ENCODE measurements around the gene FAM118B.

Gene FAM118B

DNA sequence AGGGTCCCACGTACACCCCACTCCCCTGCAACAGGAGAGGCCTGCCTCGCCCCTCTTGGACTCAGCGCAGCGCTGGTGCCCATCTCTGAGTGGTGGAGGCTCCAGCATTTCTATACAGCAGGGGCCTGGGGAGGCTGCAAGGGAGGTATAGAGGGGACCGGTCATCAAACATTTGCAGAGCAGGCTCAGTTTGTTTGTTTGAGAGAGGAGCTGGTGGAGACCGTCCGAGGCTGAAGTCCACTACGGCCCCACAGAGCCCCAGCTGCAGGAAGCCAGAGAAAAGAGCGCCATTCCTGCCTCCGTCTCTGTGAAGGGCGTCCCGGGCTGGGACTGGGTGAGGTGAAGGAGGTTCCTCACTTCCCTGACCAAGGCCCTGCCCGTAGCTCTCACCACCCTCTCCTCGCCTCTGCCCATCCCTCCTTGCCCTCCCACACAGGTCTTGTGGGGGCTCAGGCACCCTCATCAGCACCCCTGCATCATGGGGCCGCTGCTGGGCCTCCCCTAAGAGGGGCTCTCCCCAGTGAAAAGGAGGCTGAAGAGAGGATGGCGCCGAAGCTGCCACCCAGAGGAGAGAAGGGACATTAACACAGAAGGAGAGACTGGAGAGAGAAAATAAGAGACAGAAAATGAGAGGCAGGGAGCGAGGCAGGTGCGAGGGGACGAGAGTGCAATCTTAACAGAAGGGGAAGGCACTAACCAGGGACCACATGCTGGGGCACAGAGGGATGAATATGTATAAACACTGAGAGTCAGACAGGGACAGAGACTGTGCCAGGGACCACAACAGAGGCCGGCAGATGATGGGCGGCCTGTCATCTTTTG, 24.7 kb upstream of the FAM118B start:
- no peak for DNase-seq (ENCODE audit: low spot score)

DNA sequence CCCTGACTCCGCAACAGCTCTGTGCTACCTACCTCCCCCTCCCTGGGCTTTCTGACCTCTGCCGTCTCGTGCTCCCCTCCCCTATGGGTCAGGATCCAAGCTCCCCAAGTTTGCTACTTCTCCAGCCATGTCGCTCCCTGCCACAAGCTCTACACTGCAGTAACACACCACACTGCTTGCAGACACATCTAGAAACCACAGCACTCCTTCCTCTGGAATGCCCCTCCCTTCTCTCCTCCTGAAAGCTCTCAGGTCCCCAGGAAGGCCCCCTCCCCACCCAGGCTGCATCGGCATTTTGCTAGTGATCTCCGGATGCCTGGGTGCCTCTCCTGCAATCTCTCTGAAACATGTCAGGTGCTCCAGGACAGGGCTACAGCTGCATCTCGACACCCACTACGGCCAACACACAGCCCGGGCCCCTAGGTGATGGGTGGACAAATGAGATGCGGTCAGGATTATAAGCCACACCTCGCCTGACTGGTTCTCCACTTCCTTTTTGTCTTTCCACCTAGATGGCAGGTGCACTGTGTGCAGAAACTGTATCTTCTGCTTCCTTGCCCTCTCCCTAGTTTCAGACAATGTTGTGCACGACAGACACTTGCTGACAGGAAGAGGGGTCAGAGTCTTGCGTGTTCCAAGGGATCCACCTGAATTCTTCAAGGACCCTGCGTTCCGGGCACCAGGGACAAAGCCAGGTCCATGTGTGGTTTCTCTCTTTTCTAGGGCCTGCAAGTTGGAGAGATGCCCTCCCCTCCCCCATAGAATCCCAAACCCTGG, 23.1 kb upstream of the FAM118B start:
- no peak for DNase-seq (ENCODE audit: low spot score)

DNA sequence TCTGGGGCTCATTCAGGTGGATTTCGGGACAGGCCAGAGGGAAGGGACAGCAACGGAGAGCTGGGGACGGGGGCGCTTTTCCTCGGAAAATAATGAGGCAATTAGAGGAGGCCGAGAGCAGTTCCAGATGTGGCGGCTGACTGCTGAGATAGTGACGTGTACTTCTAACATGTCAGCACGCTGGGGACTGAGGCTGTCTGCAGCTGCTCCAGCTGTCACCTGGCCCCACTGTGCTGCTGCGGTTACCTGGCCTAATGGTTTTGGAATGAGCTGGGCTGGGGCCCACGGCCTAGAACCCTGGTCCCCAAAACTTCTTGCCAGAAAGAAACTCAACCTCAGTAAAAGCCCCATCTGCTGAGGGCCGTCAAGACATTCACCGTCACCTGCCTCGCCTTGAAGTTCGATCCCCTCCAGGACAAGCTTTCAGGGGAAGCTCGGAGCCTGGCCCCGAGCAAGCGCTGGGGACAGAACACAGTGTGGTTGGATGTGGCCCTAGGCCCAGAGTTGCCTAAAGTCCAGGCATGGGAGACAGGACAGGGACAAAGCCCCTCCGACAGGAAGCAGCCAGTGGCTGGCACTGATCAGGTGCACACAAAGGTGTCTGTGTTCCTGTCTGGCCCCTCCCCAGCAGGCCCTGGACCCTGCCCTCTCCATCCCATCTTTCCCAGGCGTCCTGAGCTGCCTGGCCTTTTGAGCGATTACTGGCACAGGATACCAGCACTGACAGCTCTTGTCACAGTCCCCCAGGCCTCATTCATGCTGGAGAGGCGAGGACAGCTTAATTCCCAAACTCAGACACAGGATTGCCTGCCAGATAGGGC, 22.3 kb upstream of the FAM118B start:
- DNase-seq (ENCODE audit: low spot score): no peak

DNA sequence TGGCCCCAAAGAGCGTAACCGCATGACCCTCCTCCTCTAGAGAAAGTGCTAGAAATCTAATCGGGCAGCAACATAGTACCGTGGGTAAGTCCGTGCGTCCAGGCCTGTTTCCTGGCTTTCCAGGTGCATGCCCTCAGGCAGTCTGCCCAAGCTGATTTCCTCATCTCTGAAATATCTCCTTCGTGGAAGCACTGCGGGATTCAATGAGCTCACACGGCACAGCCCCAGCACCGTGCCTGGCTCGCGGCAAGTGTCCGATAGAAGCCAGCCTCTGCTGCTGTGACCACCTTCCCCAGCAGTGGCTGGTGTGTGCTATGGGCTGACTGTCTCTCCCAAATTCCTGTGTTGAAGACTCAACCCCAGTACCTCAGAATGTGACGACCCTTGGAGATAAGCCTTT, 20.8 kb upstream of the FAM118B start:
- DNase-seq (ENCODE audit: low spot score): no peak

GRCh38 chr11:126191379-126192073, 20.1 kb upstream of the FAM118B start:
- no peak for DNase-seq (ENCODE audit: low spot score)

DNA sequence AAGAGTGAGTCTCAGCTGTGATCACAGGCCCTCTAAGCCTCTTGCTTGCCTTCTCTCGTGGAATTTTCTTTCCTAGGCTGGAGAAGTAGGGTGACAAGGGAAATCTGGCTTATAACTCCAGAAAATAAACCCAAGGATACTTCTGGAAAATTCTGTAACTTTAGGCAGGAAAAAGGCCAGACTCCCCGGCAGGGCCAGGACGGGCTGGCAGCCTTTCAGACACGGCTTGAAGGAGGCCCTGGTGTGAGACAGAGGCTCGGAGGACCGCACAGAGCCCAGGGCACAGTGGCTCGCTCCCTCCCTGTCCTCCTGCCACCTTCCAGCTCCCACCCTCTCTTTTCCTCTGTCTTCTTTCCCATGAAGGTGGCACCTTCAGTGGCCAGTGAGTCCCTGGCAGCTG, 19.2 kb upstream of the FAM118B start:
- no peak for DNase-seq (ENCODE audit: low spot score)

DNA sequence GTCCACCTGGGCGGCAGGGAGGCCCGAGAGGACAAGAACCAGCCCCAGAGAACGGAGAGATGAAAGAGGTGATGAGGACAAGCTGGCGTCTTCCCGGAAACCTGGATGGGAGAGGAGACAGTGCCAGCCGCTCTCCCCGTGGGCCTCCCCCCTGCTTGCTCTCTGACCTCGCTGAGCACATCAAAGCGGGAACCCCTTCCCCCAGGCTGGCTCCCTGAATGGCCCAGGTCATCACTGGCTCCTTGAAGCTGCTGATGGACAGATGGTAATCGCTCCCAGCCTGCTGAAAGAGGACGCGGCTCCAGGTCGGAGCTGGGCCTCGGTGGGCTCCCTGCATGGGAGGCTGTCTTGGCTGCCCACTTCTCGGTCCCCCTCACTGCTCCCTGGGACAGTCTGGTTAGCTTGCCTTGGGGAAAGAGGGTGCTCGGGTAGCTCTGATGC, 18.5 kb upstream of the FAM118B start:
- DNase-seq (ENCODE audit: low spot score): no peak

GRCh38 chr11:126194121-126194543, 17.4 kb upstream of the FAM118B start:
- DNase-seq (ENCODE audit: low spot score): peak; percentile 52

DNA sequence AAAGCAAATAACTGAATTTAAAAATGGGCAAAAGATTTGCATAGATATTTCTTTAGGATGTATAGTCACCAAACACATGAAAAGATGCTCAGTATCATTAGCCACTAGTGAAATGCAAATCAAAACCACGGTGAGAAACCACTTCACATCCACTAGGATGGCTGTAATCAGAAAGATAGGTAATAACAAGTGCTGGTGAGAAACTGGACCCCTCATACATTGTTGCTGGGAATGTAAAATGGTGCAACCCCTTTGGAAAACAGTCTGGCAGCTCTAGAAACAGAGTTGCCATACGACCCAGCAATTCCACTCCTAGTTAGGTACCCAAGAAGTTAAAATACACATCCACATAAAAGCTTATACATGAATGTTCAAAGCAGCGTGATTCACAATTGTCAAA, 16.5 kb upstream of the FAM118B start:
- no peak for DNase-seq (ENCODE audit: low spot score)

GRCh38 chr11:126197277-126197939, 14.2 kb upstream of the FAM118B start:
- no peak for DNase-seq (ENCODE audit: low spot score)

DNA sequence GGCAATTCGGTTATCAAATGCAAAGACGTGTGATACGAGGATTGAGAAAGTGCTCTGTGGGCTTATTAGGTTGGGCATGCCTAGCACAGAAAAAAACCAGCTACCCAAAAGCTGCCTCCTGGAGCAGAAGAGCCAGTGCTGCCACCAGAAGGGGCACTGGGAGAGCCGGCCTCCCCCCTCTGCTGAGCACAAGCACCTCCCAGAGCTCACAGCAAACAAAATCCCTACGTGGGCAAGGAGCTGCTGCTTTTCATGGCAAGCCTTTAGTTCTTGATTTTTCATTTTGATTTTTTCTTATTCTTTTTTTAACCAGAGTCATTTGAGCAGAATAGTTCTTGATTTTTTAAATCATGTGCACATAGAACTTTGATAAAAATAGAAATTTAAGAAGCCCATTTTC, 12.9 kb upstream of the FAM118B start:
- DNase-seq (ENCODE audit: low spot score): no peak

GRCh38 chr11:126202646-126203359, 8.8 kb upstream of the FAM118B start:
- DNase-seq (ENCODE audit: low spot score): no peak

DNA sequence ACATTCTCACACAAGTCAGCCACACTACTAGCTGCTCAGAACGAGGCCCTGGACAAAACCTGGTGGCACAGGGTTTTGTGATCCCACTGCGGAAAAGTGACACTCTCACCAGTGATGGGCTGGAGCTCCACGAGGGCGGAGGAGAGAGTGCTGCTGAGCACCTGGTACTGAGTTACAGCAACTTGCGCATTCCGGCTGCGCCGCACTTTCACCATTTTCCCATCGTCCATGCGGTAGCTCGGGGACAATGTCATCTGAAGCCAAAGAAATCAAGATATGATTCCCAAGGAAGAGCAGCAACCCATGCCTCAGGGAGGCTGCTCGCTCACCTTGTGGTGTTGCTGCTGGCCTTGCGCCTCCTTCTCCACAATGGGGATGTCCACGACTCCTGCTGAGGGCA, 6.2 kb upstream of the FAM118B start:
- no peak for DNase-seq (ENCODE audit: low spot score)

- no peak for DNase-seq (ENCODE audit: low spot score)
Observed at GRCh38 chr11:126207896-126208295, 3.7 kb upstream of the FAM118B start.

GRCh38 chr11:126210871-126211235, 729 bp upstream of the FAM118B start:
- peak; percentile 21 for DNase-seq (ENCODE audit: low spot score)

DNA sequence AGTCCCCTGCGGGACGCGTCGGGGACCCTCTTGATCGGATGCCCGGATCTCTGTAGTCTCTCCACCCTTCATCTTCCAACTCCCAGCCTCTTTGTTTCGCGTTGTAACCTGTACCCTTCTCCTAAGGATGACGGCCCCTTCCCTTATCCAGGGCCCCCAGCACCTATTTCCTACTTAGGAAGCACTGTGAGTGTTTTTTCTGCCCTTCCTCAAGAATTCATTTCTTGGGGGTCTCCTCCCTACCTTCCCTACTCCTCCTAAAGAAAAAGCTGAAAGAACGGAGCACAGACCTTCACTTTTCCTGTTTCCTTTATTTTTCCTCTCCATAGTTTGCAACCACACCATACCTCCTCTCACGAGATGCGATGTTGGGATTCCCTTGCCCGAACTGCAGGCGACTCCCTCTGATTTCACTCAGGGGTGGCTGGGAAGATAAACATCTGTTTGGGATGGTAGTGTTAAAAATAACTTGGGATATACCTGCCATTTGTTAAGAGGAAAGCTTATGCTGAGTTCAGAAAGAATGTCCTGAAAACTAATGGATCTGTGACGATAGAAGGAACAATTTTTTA, 593 bp downstream of the FAM118B start:
- DNase-seq (ENCODE audit: low spot score): no peak

- no peak for DNase-seq (ENCODE audit: low spot score)
Observed at GRCh38 chr11:126214441-126214840, 2.9 kb downstream of the FAM118B start.

GRCh38 chr11:126214841-126215240, 3.3 kb downstream of the FAM118B start:
- no peak for DNase-seq (ENCODE audit: low spot score)

DNA sequence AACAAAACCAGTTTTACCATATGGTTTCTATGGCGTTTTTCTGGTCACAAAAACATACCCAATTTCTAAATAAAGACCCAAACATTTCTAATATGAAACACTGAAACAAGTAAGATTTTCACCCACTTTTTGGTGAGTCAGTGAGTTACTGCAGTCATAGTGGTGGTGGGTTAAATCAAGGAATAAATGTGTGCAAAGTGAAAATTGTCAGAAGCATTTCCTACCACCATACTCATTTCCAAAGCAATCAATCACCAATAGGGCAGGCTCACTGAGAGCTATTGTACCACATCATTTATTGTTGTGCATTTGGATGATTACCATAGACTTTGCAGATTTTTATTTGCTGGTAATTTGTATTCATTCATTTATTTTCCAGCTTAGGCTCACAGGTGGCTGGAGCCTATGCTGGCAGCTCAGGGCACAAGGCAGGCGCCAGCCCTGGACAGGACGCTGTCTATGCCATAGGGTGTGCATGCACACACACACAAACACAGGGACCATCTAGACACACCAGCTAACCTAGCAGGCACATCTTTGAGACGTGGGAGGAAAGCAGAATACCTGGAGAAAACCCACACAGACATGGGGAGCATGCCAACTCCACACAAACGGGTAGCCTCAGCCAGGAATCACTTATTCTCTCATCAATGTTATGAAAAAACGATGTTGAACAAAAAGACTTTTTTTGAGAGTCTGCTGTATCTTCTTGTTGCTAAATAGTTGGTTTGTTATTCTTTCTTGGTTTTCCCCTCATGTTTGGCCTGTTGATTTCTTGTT, 5.1 kb downstream of the FAM118B start:
- no peak for DNase-seq (ENCODE audit: low spot score)

GRCh38 chr11:126217491-126217890, 5.9 kb downstream of the FAM118B start:
- DNase-seq (ENCODE audit: low spot score): no peak
